HEK293T (cell line): ENCODE measurements around the gene SH3RF3.

Experiments used
- BHLHE40 ChIP-seq: fragments of 450-650 bp; IDR thresholded peaks from 2 replicates; pipeline ENCODE4 v1.6.1; 2016; ENCODE audit warnings: mild to moderate bottlenecking, moderate library complexity, borderline replicate concordance
- ELF4 ChIP-seq: fragments of 450-650 bp; IDR thresholded peaks from 2 replicates; pipeline ENCODE4 v1.6.1; 2017; ENCODE audit warnings: antibody characterized with exemption
- FOXA1 ChIP-seq: fragments of 450-650 bp; IDR thresholded peaks from 2 replicates; pipeline ENCODE4 v1.6.1; 2016; ENCODE audit warnings: mild to moderate bottlenecking
- FOXK2 ChIP-seq: fragments of 450-650 bp; IDR thresholded peaks from 2 replicates; pipeline ENCODE4 v1.6.1; 2016; ENCODE audit warnings: mild to moderate bottlenecking
- FOXM1 ChIP-seq: fragments of 450-650 bp; IDR thresholded peaks from 2 replicates; pipeline ENCODE4 v1.6.1; 2017; ENCODE audit warnings: mild to moderate bottlenecking, borderline replicate concordance
- HDGF ChIP-seq: fragments of 450-650 bp; IDR thresholded peaks from 2 replicates; pipeline ENCODE4 v1.6.1; 2017; ENCODE audit warnings: antibody characterized with exemption, borderline replicate concordance
- L3MBTL2 ChIP-seq: fragments of 450-650 bp; conservative IDR thresholded peaks from 2 replicates; pipeline ENCODE4 v1.6.1; 2016; ENCODE audit warnings: mild to moderate bottlenecking
- SP1 ChIP-seq: fragments of 450-650 bp; IDR thresholded peaks from 2 replicates; pipeline ENCODE4 v1.6.1; 2017
- SUZ12 ChIP-seq: fragments of 450-650 bp; IDR thresholded peaks from 2 replicates; pipeline ENCODE4 v1.6.1; 2016; ENCODE audit warnings: mild to moderate bottlenecking
- TARDBP ChIP-seq: fragments of 450-650 bp; IDR thresholded peaks from 2 replicates; pipeline ENCODE4 v1.6.1; 2016

- no peak for TF ChIP-seq FOXK2
- TF ChIP-seq BHLHE40, result no peak
- no peak for TF ChIP-seq SP1
- TF ChIP-seq L3MBTL2, result no peak
- TF ChIP-seq SUZ12, result no peak
- TF ChIP-seq FOXM1, result no peak
- TF ChIP-seq FOXA1, result no peak
- no peak for TF ChIP-seq TARDBP
- no peak for TF ChIP-seq HDGF
- TF ChIP-seq ELF4, result no peak
These were observed 127.1 kb downstream of the SH3RF3 start for GRCh38 chr2:109256111-109256510.
